ENCODE measurements around the gene SQOR. TPM values are rescaled to one million over a fixed set of nuclear protein-coding genes. Genes with fewer than 3 reads are reported as not detected.
A peak's percentile ranks its signal among the peaks of the same experiment; 100 is the strongest.

SQOR gene
- total RNA-seq, 1 donor: 57.1 TPM

GRCh38 chr15:45703670-45704328 lies 69.0 kb downstream of the SQOR start:
- H3K27me3 ChIP-seq (ENCODE audit: insufficient read depth, low read length): peaks cover 15% of the 10 kb centered on the region
- no peaks in the 10 kb centered on the region for H3K9me3 ChIP-seq (ENCODE audit: low read depth, low read length)
- no peak overlapping the region for H3K4me3 ChIP-seq (ENCODE audit: low read length)

GRCh38 chr15:45704329-45705249 lies 69.8 kb downstream of the SQOR start:
- peaks cover 15% of the 10 kb centered on the region for H3K27me3 ChIP-seq (ENCODE audit: insufficient read depth, low read length)
- no peaks in the 10 kb centered on the region for H3K9me3 ChIP-seq (ENCODE audit: low read depth, low read length)
- H3K4me3 ChIP-seq (ENCODE audit: low read length): peak overlapping the region; percentile 52
- peaks cover 16% of the 10 kb centered on the region for H3K4me1 ChIP-seq (ENCODE audit: insufficient read depth, low read length)

More at GRCh38 chr15:45703670-45704328, 69.0 kb downstream of the SQOR start:
- H3K4me1 ChIP-seq (ENCODE audit: insufficient read depth, low read length): peaks cover 16% of the 10 kb centered on the region

- peak overlapping the region; percentile 52 for H3K4me3 ChIP-seq (ENCODE audit: low read length)
- peaks cover 16% of the 10 kb centered on the region for H3K4me1 ChIP-seq (ENCODE audit: insufficient read depth, low read length)
- H3K27me3 ChIP-seq (ENCODE audit: insufficient read depth, low read length): peaks cover 15% of the 10 kb centered on the region
Measured at GRCh38 chr15:45705510-45706473, 71.0 kb downstream of the SQOR start.

GRCh38 chr15:45710657-45711056 lies 75.8 kb downstream of the SQOR start:
- Histone ChIP-seq H3K4me1 (ENCODE audit: insufficient read depth, low read length) (peaks cover 6% of the 10 kb centered on the region), H3K4me3 (ENCODE audit: low read length) (no peak overlapping the region), H3K9me3 (ENCODE audit: low read depth, low read length) (no peaks in the 10 kb centered on the region), H3K27me3 (ENCODE audit: insufficient read depth, low read length) (peaks cover 13% of the 10 kb centered on the region)

More at GRCh38 chr15:45705510-45706473, 71.0 kb downstream of the SQOR start:
- no peaks in the 10 kb centered on the region for H3K9me3 ChIP-seq (ENCODE audit: low read depth, low read length)

- H3K4me1 ChIP-seq (ENCODE audit: insufficient read depth, low read length): peaks cover 4% of the 10 kb centered on the region
- no peak overlapping the region for H3K4me3 ChIP-seq (ENCODE audit: low read length)
- H3K27me3 ChIP-seq (ENCODE audit: insufficient read depth, low read length): peaks cover 28% of the 10 kb centered on the region
- no peaks in the 10 kb centered on the region for H3K9me3 ChIP-seq (ENCODE audit: low read depth, low read length)
Measured at GRCh38 chr15:45714590-45715488, 80.0 kb downstream of the SQOR start.

- Histone ChIP-seq H3K27me3 (ENCODE audit: insufficient read depth, low read length) (peaks cover 29% of the 10 kb centered on the region), H3K9me3 (ENCODE audit: low read depth, low read length) (no peaks in the 10 kb centered on the region), H3K4me3 (ENCODE audit: low read length) (no peak overlapping the region), H3K4me1 (ENCODE audit: insufficient read depth, low read length) (peaks cover 4% of the 10 kb centered on the region)
Measured at GRCh38 chr15:45715528-45715927, 80.7 kb downstream of the SQOR start.

- Histone ChIP-seq H3K27me3 (ENCODE audit: insufficient read depth, low read length) (peaks cover 24% of the 10 kb centered on the region), H3K4me1 (ENCODE audit: insufficient read depth, low read length) (peaks cover 3% of the 10 kb centered on the region), H3K9me3 (ENCODE audit: low read depth, low read length) (no peaks in the 10 kb centered on the region), H3K4me3 (ENCODE audit: low read length) (no peak overlapping the region)
Measured at GRCh38 chr15:45719490-45719889, 84.7 kb downstream of the SQOR start.

- Histone ChIP-seq H3K4me1 (ENCODE audit: insufficient read depth, low read length) (no peaks in the 10 kb centered on the region), H3K27me3 (ENCODE audit: insufficient read depth, low read length) (peaks cover 21% of the 10 kb centered on the region), H3K4me3 (ENCODE audit: low read length) (no peak overlapping the region), H3K9me3 (ENCODE audit: low read depth, low read length) (no peaks in the 10 kb centered on the region)
Measured at GRCh38 chr15:45720183-45720582, 85.4 kb downstream of the SQOR start.

- H3K9me3 ChIP-seq (ENCODE audit: low read depth, low read length): no peaks in the 10 kb centered on the region
- H3K4me1 ChIP-seq (ENCODE audit: insufficient read depth, low read length): no peaks in the 10 kb centered on the region
- no peak overlapping the region for H3K4me3 ChIP-seq (ENCODE audit: low read length)
- peaks cover 6% of the 10 kb centered on the region for H3K27me3 ChIP-seq (ENCODE audit: insufficient read depth, low read length)
Measured at GRCh38 chr15:45728641-45729040, 93.8 kb downstream of the SQOR start.

GRCh38 chr15:45729141-45729540 lies 94.3 kb downstream of the SQOR start:
- H3K9me3 ChIP-seq (ENCODE audit: low read depth, low read length): no peaks in the 10 kb centered on the region
- peaks cover 6% of the 10 kb centered on the region for H3K27me3 ChIP-seq (ENCODE audit: insufficient read depth, low read length)
- H3K4me1 ChIP-seq (ENCODE audit: insufficient read depth, low read length): no peaks in the 10 kb centered on the region
- no peak overlapping the region for H3K4me3 ChIP-seq (ENCODE audit: low read length)

- Histone ChIP-seq H3K27me3 (ENCODE audit: insufficient read depth, low read length) (peaks cover 2% of the 10 kb centered on the region), H3K9me3 (ENCODE audit: low read depth, low read length) (no peaks in the 10 kb centered on the region), H3K4me1 (ENCODE audit: insufficient read depth, low read length) (no peaks in the 10 kb centered on the region), H3K4me3 (ENCODE audit: low read length) (no peak overlapping the region)
Measured at GRCh38 chr15:45731343-45731742, 96.5 kb downstream of the SQOR start.

- H3K4me3 ChIP-seq (ENCODE audit: low read length): no peak overlapping the region
- H3K27me3 ChIP-seq (ENCODE audit: insufficient read depth, low read length): no peaks in the 10 kb centered on the region
- no peaks in the 10 kb centered on the region for H3K9me3 ChIP-seq (ENCODE audit: low read depth, low read length)
- H3K4me1 ChIP-seq (ENCODE audit: insufficient read depth, low read length): no peaks in the 10 kb centered on the region
Measured at GRCh38 chr15:45732662-45733061, 97.8 kb downstream of the SQOR start.

GRCh38 chr15:45734260-45734711 lies 99.5 kb downstream of the SQOR start:
- no peaks in the 10 kb centered on the region for H3K4me1 ChIP-seq (ENCODE audit: insufficient read depth, low read length)
- H3K4me3 ChIP-seq (ENCODE audit: low read length): no peak overlapping the region
- H3K9me3 ChIP-seq (ENCODE audit: low read depth, low read length): no peaks in the 10 kb centered on the region
- H3K27me3 ChIP-seq (ENCODE audit: insufficient read depth, low read length): no peaks in the 10 kb centered on the region
